NCI-H82 treated with DMSO at 0.1 percent for 48 hours (cell line): Measurements from ENCODE around the gene MCTP1.

Experiments used
- DNase-seq: peaks from one replicate; lab custom pipeline; 2025; ENCODE audit not compliant: unreplicated experiment; lab: John Stamatoyannopoulos, UW

Gene MCTP1

DNA sequence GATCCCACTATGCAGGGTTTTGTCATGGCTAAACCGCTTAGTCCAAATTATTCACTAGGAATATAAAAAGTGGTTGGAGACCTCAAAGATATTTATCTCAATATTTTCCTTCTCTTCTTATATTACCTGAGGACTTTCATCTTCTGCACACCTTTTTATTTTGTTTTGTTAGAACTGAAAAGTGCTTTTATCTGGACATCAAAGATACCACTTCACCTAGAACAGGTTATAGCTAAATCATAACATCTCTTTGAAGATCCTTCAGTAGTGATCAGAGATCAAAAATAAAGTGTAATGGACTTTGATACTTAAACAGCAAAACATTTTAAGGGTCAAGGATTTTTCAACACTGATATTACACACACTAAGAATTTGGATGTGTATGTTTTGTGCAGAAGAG is 160.2 kb downstream of the MCTP1 start:
- DNase-seq: no peak

DNA sequence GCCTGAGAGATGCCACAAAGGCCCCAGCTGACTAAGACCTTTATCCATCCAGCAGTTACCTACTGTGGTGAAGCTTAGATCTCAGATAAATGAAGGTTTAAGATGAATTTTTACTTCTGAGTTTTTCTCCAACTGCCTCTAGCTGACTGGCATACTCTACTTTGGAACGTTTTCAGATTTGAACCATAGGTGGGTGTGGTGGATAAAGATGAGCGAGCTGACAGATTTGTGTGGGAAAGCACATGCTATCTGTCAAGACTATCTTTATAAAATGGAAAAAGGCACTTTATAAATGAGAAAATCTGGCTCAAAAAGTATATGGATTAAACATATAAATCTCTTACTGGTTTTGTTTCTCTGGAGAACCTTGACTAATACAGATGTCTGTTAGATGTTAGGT is 160.8 kb downstream of the MCTP1 start:
- DNase-seq: no peak

DNA sequence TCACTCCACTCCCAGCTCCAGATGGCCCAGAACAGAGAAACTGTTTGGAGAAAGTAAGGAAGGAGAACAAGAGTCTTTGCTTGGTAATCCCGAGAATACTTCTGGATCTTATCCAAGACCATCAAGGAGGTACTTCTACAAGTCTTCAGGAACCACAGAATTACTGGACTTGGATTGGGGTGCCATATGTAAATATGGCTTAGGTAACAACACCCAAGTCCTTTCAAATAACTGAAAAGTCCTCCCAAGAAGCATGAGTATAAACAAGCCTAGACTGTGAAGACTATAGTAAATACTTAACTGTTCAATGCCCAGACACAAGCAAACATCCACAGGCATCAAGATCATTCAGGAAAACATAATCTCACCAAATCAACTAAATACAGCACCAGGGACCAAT is 170.0 kb downstream of the MCTP1 start:
- no peak for DNase-seq

DNA sequence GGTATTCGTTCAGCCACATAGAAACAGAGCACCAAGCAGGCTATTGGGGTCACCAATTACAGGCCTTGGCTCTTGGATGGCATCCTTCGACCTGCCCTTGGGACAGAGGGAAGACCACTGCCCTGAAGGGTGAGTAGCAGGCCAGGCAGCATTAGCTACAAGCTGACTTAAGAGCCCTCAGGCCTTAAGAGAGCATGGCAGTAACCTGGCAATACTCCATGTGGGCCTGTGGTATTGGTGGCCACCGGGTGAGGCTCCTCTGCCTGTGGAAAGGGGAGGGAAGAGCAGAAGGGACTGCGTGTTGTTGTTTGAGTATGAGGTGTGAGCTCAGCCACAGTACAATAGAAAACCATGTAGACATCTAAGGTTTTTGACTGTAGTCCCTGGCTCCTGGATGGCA is 170.6 kb downstream of the MCTP1 start:
- DNase-seq: no peak

DNA sequence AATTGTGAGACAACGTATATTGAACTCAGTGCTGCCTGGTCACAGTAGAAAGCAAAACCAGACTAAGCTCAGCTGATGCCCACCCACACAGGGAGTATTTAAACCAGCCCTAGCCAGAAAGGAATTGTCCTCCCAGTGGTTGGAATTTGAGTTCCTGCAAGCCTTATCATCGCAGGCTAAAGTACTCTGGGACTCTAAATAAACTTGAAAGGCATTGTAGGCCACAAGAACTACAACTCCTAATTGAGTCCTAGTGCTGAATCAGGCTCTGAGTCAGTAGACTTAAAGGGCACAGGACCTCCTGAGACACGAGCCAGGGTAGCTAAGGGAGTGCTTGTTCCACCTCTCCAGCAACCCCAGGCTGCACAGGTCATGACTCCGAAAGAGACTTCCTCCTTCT is 171.4 kb downstream of the MCTP1 start:
- DNase-seq: no peak

DNA sequence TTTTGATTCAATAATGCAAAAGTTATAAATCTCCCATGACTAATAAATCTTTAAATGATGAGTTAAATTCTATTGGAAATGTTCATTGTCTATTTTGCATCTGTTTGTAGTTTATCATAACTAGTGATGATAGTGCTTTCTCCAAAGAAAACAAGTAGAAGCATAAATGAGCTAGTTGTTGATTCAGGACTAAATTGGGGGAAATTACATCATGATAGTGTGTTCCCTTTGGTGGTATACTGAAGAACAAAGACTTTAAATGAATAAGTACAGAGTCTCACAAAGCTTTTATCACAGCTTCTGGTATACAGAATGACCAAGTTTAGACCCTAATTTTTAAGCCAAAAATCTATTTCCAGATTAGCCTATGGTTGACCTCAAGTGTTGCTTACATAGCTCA is 173.8 kb downstream of the MCTP1 start:
- no peak for DNase-seq

DNA sequence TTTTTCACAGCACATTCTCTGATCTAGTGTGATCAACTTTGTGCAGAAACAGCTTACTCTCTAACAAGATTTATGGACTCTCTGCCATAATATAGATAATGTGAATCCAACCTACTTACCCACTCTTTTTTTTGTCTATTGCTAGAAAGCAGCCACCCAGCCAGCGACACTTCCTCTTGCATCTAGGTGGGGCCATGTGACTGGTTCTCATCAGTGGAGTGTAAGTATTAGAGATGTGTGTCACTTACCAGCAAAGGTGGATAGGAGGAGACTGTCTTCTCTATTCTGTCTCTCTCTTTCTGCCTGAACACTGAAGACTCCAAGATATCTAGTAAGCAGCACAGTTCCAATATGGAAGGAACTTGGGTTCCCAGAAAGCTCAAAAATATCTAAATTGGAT is 174.8 kb downstream of the MCTP1 start:
- no peak for DNase-seq

DNA sequence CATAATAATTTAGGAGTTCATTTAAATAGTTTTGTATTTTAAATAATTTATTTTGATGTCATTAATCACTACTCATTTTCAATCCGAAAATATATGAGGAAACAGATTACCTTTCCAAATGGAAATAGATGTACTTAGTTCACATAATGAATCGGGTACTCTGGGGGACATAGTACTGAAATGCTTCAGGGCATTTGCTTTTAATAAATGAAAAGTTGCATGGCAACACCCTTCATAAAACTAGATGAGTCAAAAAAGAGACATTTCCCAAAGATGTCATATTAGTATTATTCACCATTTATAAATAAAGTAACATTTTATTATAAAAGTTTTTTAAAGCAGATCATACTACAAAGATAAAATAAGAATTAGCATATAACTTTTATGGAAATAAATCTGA is 177.8 kb downstream of the MCTP1 start:
- DNase-seq: no peak

DNA sequence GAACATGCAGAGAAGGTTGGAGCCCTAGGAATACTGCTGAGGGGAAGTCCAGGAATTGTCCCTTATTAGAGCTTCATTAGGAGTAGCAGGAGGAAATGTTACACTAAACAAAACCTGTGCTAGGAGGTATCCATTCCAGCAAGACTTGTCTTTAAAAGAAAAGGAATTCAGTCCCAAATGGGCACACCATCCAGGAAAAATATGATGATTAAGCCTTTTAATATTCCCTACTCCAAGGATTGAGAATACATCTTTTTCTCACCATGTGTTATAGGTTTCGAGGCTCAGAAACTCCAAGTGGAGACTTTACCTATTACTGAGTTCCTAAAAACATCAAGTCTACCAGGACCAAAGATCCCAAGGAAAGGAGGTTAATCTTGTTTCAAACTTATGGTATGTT is 179.3 kb downstream of the MCTP1 start:
- DNase-seq: no peak

DNA sequence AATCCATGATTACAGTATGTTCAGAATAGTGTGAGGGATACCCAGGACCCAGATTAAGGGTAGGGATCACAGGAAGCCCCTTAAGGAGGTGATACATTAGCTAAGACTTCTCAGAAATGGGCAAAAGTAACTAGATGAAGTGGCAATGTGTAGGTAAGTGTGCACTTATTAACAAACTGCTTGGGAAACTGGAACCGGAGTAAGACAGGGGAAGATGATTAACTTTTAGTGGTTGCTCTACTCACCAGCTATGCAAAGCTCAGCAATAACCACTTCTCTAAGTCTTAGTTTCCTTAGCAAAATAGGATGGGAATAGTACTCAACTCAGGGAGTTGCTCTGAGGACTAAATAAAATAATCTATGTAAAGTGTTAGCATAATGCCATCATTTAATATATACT is 182.2 kb downstream of the MCTP1 start:
- DNase-seq: no peak

DNA sequence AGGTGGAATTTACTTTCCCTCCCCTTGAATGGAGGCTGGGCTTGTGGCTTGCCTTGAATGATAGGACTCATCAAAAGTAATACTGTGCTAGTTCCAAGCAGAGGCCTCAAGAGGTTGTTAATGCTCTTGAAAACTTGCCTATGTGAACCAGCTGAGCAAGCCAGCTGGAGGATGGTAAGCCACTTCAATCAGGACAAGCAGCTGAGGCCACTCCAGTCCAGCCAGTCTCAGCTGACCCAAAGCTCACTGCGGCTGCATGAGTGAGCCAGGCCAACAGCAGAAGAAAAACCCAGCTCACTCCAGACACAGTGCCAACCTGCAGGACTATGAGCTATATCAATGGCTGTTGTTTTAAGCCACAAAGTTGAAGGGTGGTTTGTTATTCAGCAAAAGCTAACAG is 182.8 kb downstream of the MCTP1 start:
- DNase-seq: no peak

DNA sequence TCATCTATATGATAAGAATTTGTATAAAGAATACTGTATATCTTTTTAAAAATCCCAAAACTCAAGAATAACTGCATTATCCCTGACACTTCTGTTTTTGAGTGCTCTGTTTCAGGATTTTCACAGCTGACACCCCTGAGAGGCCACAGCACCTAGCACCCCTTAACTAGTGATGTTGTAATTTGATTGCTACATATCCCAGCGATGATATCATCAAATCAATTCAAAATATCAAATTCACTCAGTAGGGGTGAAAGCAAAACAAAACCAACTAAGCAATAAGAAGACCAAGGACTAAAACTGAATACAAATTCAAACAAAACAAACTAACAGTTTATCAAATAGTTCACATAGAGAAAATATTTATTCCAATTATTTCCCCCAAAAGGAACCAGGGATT is 184.3 kb downstream of the MCTP1 start:
- DNase-seq: no peak

DNA sequence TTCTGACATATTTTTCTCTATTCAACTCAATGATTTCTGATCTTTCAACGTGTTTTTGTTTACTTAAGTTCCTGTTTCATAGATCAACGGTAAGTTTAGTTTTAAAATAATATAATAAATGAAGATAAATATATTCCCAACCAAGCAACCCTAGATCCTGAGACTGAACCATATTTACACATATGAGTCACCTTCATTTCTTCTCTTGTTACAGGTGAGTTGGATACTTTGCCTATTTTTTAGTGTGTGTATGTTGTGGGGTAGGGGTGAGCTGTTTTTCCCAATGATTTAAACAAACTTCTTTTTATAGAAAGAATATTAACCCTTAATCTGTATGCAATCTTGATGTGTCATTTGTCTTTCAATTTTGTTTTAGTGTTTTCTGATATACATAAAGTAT is 186.9 kb downstream of the MCTP1 start:
- no peak for DNase-seq

DNA sequence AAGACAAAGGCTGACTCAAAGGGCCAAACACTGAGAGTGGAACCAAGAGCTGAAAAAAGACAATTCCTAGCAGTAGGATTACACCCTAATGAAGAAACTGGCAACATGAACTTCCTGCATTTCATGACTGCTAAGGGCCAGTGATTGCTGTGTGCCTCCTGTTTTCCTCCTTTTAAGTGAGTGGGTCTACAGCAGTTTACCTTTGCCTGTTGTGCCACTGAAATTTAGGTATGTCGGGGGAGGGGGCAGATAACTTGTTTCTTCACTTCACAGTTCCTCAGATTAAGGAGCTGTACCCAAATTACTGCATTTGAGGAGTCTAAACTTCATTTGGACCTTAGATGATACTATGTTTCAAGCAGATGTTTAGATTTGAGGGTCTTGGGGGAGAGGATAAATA is 191.7 kb downstream of the MCTP1 start:
- no peak for DNase-seq

DNA sequence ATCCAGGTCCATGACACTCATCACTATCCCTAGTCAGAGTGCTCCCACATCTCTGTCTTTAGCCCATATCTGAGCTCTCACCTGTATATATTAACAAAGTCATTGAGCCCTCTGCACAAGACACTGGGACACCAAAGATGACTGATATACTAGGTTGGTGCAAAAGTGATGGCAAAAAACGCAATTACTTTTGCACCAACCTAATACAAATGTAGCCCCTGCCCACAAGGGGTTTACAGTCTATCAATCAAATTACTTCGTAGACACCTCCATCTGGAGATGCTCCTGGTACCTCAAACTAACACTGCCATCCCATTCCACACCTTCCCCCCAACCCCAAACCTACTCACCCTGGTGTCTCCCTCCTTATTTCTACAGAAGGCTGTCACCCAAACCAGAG is 194.1 kb downstream of the MCTP1 start:
- no peak for DNase-seq

DNA sequence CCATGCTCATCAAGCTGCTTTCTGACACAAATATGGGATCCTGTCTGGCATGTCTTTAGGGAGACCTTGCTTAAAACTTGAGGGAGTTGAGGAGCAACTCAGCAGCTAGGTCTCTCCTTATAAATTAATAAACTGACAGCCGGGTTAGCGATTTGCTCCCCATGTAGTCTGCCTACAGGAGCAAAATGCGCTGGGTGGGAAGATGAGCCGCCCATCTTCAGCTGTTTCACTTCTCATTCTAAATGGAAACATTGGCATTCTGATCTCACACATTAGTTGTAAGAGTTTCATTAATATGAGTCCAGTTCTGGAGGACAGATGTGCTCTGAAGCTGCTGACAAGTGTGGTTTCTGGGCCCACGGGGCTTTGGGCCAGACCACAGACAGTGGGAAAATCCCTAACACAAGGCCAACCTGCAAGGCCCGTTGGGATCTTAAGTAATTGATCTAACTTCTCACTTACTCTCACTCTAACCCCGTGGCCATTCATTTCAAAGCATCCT is 197.0 kb downstream of the MCTP1 start:
- no peak for DNase-seq

DNA sequence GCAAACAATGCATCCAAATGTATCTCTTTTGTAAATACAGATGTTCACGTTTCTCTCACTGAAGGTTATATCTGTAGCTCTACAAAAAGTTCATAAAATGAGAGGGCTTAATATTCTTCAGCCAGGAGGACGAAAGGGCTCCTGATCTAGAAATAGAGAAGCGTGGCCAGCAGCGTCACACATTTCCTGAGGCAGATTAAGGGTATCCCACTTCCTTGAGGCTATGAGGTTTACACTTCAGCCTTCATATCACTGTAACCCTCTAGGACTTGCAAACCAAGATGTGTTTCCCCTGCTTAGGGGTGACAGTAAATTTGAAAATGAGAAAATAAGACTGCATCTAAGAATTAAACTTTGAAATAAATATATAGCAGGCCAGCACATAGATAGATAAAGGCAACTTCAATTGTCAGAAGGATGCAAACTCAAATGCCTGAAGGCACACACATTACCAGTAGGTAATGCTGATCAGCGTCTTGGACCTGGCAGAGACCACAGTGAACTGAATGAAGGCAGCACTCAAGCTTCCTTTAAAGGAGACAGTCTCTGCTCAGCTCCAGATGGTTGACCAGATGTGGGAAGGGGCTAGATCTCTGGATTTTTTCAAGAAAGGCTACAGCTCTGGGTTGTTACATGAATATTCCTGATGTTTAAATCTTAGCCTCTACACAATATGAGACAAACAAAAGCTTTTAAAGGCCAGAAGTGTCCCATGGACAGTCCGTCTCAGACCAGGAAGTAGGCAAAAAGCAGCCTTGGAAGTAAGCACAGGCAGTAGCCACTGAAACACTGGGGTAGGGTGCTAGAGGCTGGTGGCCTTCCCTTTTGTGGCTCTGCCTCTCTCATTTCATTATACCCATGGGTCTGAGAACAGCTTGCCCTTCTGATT is 197.7 kb downstream of the MCTP1 start:
- DNase-seq: no peak

DNA sequence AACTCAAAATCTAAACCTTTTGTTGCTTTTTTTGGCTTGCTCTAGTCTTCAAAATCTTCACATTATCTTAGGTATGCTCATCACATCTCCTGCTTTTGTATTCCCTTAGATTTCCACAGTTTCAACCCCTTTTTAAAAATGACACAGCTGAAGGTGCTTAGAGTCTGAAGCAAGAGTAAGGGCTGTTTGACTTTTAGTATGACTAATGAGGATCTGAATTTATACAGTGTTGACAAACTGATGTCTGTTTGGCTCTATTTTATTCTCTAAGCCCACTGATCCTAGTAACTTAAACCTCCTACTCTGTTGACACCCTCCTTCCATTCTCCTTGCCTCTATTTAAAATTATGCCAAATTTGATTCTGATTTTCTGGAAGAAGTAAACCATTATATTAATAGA is 200.1 kb downstream of the MCTP1 start:
- no peak for DNase-seq

DNA sequence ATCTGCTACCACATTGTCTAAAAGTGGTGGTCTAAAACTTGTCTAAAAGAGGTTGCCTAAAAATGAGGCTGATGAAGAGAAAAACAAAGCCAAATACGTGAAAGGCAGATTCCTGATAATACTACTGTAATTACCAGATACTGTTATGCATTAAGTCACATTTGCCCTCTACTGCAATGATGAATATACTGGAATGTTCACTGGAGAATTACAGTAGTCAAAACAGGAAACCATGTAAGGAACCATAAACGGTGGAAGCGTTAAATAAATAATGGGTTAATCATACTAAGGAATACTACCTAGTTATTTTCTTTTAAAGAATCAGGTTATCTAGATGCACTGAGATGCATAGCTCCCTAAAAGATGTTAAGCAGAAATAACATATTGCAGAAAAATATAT is 201.3 kb downstream of the MCTP1 start:
- DNase-seq: no peak

DNA sequence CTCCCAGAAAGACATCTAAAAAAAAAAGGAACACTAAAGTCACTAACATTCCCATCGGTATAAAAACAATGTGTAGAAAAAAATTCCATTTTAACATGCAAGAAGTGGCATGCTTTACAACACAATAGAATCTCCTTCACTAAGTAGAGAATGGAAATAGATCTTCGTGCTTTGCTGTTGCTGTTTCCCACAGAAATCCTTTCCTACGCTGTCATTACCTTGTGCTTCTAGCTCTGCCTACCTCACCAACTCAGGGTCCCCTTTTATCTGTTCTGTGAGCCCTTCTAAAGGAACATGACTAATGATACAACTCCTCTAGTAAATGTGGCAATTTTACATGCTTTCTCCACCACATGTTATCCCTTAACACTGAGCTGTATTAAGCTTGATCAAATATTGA is 202.9 kb downstream of the MCTP1 start:
- no peak for DNase-seq

DNA sequence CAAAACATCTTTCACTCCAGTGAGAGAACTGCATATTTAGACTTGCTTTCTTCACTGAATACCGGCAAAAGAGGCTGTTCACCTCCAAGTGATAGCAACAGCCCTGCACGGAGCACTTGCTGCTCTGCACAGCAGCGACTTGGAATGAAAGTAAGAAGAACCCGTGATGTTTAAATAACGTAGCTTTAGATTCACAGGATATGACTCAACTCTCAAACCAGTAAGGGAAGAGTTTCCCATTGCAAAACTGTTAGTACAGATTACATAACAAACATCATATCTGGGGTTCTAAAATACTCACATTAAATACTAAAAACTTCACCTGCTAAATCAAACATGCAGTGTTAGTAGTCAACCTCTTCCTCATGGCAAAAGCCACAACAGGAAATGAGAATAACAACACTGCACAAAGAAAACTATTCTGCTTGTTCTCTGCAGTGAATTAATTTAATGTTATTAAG is 203.4 kb downstream of the MCTP1 start:
- no peak for DNase-seq

DNA sequence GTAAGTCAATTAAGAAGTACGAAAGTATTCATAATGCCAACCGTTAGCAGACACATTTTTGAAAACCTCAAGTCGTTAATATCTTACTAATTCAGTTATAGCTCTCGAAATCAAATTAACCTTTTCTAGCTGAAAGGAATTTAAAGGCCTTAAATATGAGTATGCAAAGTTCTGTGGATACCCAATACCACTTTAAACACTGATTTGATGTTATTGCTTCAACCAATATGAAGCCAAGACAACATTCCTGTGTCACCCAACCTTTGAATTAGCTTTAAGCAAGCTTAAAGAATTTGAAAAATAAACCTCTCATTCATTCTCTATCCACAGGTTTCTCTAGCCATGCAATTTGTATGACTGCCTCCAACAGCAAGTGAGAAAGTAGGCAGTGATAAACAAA is 204.5 kb downstream of the MCTP1 start:
- DNase-seq: no peak

DNA sequence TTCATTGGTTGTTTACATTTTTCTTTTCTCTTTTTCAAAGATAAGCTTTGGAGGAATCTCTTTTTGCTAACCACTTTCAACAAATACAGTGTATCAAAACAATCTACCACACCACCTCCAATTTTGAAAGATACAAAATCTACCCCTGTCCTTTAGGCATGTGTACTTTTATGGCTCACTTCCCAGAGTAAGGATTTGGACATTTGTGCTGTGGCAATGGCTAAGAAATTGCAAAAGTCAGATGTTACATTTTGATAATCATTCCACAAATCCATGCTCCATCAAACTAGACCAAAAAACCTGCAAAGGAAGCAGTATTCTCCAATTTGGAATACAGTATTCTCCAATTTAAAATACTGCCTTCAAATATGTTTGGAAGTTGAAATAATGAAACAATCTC is 204.9 kb downstream of the MCTP1 start:
- no peak for DNase-seq
